GM12878 (cell line): Measurements from ENCODE around the gene GRK6.

Experiments
- KDM1A ChIP-seq: fragments of 200-600 bp; sonication (generic); IDR thresholded peaks from 2 replicates; pipeline ENCODE4 v1.6.1; 2016; ENCODE audit warnings: borderline replicate concordance
- TF ChIP-seq, protein P1 (sequence below), 3 experiments: IDR thresholded peaks in 2 of 3; conservative IDR thresholded peaks in 1 of 3; 2 replicates each; pipeline ENCODE4 v1.5.1; 2011; ENCODE audit warnings: low read depth in 3 of 3, low read length in 3 of 3, mild to moderate bottlenecking in 3 of 3, control low read depth in 2 of 3, moderate library complexity in 2 of 3, inconsistent platforms in 1 of 3, mixed read lengths in 1 of 3; ENCODE audit not compliant: control insufficient read depth in 2 of 3, insufficient read depth in 1 of 3; ENCODE audit errors: extremely low read depth in 1 of 3

- TF ChIP-seq, protein P1, sequence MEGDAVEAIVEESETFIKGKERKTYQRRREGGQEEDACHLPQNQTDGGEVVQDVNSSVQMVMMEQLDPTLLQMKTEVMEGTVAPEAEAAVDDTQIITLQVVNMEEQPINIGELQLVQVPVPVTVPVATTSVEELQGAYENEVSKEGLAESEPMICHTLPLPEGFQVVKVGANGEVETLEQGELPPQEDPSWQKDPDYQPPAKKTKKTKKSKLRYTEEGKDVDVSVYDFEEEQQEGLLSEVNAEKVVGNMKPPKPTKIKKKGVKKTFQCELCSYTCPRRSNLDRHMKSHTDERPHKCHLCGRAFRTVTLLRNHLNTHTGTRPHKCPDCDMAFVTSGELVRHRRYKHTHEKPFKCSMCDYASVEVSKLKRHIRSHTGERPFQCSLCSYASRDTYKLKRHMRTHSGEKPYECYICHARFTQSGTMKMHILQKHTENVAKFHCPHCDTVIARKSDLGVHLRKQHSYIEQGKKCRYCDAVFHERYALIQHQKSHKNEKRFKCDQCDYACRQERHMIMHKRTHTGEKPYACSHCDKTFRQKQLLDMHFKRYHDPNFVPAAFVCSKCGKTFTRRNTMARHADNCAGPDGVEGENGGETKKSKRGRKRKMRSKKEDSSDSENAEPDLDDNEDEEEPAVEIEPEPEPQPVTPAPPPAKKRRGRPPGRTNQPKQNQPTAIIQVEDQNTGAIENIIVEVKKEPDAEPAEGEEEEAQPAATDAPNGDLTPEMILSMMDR (IDR thresholded peaks at IDR 0.05 in 2 of 3, conservative IDR thresholded peaks at IDR 0.05 in 1 of 3; ENCODE audit: control insufficient read depth in 2 of 3, extremely low read depth in 1 of 3, insufficient read depth in 1 of 3, low read depth in 3 of 3, low read length in 3 of 3): no peak
- no peak for TF ChIP-seq KDM1A
These were observed 32.5 kb upstream of the GRK6 start for GRCh38 chr5:177393990-177394389.
